ENCODE results near the gene RCSD1.

The RCSD1 gene

DNA sequence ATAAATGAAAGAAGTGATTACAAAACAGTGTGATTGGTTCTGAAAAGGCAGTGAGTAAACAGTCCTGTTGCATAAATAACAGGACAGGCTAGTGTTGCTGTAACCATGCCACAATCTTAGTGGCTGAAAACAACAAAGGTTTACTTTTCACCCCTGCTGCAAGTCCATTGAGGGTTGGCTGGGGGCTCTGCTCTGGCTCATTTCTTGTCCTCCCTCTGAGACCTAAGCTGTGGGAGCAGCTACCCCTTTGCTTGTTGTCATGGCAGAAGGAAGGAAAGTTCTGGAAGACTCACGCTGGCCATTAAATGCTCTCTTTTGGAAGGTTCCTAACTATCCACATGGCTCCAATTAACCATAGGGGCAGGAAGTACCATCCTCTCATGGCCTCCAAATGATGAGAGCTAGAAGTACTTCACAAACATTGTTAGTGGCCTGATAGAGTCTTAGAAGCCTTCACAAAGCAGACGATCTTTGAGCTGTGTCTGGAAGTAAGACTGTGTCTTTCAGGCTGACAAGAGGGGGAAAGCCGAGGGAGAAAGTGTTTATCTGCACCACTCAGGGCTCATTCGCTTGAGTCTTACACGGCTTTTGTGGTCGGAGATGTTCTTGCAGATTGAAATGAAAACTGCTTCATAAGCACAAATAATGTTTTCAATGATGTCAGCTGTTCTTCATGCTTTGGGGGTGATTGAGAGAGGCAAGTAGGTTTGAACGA, 11.9 kb downstream of the RCSD1 start:
- DNase-seq (ENCODE audit: low spot score), result no peak

DNA sequence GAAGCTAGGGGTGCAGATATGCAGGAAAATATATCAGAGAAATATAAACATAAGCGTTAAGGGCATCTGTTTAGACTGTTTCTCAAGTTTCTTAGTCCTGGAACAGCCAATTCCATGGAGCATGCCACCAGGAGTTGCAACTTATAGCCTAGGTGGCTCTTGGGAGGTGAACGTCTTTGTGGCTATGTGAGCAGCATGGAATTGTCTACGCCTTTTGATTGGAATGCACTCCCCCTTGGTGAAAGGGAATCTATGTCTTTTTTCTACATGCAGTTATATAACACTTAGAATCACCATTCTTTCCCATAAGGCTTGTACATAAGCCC, 12.4 kb downstream of the RCSD1 start:
- no peak for DNase-seq (ENCODE audit: low spot score)

DNA sequence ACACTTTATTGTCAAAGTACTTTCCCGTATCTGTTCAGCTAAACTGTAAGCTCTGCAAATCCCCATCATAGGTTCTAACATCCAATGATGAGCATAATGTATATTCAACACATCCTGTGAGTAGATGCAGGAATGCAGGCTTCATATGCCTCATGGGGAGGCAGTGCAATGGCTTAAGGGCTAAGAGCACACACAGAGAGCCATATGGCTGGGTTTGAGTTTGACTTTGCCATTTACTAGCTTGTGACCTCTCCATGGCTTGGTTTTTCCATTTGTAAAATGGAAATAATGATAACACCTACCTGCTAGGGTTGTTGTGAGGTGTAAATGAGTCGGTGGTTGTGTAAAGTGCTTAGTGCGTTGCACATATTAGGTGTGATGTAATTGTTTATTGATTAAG, 13.4 kb downstream of the RCSD1 start:
- DNase-seq (ENCODE audit: low spot score), result no peak

DNA sequence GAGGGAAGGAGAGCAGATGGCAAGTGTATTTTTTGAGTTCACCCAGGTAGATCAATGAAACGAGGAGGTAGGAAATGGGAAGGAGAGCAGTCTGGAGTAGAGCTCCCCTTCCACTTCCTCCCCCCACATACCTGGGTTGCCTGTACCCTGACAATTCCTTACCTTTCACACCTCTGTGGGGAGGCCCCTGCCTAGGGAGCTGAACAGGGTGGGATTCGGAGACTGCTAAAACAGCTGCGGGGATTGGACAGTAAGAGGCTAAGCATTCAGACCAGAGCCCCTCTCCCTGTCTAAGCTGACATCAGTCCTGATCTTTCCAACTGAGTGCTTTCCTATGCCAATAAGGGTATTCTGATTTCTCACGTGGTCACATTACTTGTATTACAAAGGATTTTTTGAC, 14.5 kb downstream of the RCSD1 start:
- DNase-seq (ENCODE audit: low spot score), result no peak

DNA sequence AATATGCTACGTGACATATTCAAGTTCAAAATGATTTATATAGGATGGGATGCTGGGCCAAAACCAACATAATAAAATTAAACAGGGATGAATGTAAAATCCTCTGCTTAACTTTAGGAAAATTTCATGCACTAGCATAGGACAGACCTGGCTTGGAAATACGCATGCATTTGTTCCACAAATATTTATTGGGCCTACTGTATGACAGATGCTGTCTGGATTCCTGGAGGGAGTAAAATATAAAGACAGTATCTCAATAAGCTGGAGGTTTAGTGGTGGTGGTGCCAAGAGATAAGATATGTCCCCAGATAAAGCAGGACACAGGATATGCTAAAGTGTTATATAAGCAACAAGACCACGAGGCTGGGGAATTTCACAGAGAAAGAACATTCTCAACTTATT, 15.1 kb downstream of the RCSD1 start:
- DNase-seq (ENCODE audit: low spot score), result no peak

DNA sequence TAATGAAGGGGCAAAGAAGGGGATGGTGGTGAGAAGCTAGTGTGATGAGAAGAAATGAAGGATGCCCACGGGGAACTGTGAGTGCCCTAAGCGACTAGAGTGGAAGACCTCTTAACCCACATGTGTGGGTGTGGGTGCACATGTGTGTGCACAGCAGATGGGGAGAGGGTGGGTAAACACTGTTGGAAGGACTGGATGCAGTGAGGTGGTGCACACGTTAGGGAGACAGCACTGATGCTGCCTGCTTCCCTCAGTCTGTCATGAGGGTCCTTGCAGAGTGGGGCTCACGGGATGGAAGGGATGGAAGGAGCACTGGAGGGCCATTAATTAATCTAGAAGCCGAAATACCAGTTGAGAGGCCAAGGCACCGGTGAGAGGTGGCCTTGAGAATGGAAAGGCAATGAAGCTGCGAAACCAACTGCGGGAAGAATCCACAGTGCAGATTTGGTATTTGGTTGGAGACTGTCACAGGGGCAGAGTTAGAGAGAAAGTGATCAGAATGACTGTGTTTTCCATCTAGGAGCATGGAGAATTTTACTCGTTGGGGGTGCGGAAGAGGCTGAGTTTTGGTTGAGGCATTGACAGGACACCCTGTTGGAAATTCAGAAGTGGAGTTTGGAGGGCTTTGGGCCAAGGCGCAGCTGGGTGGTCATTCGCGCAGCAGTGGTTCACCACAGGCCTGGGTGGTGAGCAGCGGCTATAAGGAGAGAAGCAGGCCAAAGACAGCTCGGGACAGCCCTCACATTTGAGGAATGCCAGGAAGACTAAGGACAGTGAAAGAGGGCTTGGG, 15.8 kb downstream of the RCSD1 start:
- no peak for DNase-seq (ENCODE audit: low spot score)

DNA sequence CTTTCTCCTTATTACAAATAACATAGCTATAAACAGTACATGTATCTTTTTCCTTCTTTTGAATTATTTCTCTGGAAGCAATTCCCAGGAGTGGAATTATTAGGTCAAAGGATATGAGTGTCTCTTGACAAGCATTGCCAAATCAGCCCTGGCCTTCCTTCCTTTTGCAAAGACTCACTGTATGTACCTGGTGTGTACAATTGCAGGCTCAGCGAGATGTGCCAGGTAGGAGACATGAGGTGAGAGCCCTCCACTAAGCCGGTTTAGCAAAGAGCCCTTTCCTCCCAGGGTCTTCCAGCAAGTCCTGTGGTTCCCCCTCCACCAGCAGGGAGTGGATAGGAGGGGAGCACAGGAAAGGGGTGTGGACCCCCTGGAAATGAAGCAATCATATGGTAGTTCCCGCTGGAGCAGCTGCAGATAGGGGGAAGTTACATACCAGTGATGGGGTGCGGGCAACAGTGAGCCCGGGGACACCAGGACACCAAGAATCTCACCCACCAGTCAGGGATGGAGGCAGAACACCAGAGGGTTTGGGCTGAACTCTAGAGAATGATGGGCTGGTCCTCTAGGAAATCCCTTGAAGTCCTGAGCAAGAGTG, 18.3 kb downstream of the RCSD1 start:
- DNase-seq (ENCODE audit: low spot score), result no peak

DNA sequence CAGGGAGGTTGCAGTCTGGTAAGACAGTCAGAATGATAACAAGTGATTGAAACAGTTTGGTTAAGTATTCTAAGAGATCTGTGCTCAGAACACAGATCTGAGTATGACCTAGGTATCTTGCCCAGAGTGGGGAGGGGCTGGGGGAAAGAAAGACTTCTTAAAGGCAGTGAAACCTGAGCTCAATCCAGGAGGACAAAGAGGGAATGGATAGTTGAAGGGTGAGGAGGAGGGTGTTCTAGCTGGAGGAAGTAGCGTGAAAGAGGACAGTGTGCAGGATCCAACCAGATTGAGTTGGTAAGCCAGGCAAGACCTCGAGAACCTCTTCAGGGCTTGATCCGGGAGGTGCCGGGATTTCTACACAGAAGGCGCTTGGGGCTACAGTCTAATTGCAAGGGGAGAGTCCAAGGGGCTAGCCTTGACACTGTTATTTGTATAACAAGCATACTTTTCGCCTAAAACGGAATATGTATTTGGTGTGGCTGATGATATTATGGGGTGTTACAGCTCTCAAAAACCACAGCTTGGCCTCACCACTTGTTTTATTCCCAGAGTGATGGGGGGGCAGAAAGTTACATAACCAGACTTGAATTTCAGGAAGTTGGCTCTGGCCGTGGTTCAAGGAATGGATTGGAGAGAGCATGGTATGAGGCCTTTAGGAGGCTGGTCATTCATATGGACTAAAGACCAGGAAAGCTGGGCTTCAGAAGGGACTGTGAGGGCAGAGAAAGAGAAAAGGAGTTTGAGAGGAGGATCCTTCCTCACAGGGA, 19.1 kb downstream of the RCSD1 start:
- no peak for DNase-seq (ENCODE audit: low spot score)

DNA sequence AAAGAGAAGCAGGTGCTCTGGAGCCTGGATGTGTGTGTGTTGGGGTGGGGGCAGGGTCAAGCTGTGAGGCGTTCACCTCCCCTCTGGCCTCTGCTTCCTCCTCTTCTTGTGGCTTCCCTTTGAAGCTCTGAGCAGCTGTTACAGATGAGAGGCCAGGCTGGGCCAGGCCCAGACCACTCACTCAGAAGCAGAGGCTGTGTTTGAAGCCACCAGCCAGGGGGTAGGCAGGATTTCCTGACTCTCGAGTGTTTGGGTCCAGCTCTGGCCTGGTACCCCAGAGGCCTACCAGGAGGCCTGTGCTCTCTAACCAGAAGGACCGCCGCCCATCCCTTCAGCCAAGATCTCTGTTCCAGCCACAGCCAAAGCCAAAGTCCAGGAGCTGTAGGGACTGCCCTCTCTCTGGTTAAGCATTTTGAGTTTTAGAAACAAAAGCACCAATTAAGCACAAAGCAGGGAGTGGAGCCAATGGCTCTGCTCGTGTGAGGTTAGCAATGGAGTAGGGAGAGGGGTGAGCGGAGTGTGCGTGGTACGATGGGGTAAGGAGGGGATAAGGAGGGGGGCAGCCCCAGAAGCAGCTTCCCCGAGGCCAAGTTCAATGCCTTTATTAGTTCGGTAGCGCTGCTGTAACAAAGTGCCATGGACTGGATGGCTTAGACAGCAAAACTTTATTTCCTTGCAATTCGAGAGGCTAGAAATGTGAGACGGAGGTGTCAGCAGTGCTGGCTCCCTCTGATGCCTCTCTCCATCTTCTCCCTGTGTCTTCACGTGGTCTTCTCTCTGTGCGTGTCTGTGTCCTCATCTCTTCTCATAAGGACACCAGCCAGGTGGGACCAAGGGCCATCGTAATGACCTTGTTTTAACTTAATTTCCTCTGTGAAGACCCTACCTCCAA, 20.5 kb downstream of the RCSD1 start:
- DNase-seq (ENCODE audit: low spot score), result no peak

DNA sequence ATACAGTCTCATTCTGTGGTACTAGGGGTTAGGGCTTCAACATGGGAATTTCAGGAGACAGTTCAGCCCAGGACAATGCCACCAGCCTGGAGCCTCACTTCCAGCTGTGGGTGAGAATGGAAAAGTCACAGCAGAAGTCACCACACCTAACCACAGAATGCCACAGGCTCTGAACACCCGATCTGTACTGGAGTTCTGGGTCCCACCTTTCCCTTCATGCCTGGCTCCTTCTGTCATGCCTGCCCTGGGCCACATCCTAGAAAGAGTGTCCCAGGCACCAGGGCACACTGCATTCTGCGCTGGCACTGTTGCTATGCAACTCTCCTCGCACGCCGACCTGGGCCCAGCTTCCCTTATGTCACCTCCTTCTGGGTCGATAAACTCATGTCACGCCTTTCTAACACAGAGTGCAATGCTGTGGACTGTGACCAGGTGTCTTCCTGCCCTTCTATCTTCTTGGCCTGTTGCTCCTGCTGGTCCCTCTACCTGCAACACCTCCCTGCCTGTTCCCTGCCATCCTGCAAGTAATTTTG, 21.2 kb downstream of the RCSD1 start:
- DNase-seq (ENCODE audit: low spot score), result no peak

DNA sequence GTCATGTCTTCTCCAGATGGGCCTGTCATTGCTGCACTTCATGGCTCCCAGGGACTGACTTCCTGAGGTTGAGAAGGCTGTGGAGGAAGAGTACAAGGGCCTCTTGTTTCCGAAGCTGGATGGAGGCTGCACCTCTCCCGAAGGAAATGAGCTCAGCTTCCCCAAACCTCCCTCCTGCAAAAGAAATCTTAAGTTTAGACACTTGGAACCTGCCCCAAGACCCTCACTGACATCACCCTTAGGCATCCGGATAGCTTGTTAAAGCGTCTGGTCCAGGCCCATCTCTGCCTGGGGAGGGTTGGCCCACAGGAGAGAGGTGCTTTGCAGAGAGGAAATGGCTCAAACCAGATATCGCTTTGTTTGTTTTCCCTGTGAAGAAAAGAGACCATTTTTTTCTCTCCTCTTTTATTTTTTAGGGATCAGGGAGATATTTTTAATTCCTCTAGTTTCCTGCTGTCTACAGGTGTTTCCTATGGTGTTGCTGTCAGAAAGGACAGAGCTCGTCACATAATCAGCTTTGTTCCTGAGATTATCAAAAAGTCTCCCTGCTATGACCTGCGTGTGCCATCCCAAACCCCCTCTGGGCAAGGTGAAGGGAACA, 25.0 kb downstream of the RCSD1 start:
- no peak for DNase-seq (ENCODE audit: low spot score)

DNA sequence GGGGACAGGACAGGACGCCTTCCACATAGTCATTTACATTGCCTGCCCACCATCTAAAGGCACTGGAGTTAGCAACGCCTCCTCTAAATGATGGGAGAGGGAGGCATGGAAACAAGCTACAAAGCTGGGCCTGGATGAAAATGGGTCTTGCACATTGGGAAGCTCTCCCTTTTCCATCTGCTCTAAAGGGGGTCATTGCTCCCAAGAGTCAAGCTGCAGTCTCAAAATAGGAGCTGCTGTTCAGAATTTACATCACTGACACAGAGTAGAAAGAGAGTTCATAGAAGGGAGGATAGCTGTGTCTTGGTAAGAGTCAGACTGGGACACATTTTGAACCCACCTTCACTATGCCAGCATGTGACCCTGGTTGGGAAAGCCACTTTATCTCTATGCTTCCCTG, 26.6 kb downstream of the RCSD1 start:
- DNase-seq (ENCODE audit: low spot score), result no peak

DNA sequence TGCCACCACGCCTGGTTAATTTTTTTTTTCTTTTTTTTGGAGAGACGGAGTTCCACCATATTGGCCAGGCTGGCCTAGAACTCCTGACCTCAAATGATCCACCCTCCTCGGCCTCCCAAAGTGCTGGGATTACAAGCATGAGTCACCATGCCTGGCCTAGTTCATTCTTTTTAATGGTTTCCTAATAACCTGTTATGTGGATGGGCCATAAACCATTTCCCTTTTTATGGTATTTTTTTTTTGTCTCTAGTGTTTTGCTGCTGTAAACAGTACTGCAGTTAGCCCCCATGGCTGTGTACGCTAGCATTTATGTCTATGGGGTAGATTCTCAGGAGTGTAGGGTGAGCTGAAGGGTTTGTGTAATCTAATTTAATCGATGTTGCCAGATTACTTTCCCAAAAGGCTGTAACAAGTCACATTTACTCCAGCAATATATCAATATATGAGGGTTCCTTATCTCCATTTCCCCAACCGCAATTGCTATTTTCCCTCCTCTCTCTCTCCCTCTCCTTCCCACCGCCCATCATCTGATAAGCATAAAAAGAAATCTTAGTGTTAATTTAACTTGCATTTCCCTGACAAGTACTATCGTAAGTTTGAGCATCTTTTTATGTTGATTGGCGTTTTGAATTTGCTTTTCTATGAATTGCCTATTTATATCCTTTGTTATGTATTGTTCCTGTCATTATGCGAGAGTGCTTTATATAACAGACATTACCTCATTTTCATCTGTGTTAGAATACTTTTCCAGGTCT, 28.7 kb downstream of the RCSD1 start:
- DNase-seq (ENCODE audit: low spot score), result no peak

DNA sequence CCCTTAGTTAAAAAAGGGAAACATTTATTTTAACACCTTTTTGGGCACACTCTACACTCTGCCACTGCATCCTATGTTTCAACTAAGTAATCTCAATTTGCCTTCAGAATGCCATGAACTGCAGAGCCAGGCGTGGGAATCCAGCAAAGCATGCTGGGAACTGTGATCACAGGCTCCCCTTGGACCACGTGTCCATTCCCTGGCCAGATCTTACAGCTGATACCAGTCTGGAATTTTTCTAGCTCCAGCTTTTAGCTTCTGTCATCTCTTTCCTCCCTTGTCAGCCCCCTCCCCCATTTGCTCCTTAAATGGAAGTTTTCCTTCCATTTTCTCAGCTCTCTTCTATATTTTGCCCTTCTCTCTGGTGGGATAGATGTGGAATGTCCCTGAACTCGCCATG, 29.4 kb downstream of the RCSD1 start:
- DNase-seq (ENCODE audit: low spot score), result no peak

DNA sequence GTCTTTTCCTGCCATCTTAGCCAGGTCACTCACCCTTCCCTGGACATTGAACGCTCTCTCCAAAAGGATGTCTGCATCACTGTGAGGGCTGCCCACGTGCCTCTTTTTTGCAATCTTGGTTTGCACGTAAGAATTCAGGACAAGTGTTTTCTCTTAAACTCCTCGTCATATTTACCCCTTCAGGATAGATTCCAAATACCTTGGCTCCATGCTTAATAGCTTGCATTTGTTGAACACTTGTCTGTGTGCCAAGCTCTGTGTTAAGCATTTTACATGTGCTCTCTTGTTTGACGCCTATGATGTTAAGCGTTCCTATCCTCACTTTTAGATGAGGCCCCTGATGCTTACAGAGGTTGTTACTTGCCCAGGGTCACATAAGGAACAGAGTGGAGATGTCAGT, 29.8 kb downstream of the RCSD1 start:
- no peak for DNase-seq (ENCODE audit: low spot score)

DNA sequence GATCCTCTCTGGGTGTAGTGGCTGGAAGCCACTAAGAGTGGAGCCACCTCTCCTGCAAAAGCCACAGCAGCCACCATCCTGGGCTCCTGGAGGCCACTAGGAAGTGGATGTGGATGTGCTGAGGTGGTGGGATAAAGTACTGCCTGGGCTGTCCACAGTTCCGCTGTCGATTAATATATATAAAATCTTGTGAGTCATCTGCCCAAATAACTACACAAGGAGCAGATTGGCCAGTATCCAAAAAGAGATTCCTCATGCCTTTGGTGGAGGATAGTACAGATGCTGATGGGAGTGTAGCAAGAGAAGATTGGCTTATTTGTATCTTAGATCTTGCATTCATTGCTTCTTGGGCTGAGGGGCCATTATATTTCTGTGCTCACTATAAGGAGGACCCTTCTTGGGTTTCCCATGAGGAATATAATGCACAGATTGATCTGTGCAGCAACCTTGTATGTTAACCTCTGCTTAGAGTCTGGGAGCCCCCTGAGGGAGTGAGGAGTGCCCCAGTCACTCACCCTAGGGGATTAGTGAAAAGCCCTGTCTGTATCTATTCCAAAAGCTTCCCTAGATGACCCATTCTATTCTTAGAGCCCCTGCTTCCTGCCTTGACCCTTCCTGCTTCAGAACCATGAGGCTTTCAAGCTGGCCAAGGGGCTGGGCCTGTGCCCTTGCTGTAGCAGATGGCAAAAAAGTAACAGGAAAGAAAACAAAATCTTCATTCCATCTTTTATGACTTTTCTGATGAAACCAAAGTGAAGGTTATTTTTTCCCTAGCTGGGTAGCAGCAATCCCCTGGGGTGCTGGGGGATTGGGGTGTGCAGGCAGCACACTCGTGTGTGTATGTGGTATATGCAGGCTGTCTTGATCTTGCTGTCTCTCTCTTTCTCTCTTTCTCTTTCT, 31.7 kb downstream of the RCSD1 start:
- DNase-seq (ENCODE audit: low spot score), result no peak

DNA sequence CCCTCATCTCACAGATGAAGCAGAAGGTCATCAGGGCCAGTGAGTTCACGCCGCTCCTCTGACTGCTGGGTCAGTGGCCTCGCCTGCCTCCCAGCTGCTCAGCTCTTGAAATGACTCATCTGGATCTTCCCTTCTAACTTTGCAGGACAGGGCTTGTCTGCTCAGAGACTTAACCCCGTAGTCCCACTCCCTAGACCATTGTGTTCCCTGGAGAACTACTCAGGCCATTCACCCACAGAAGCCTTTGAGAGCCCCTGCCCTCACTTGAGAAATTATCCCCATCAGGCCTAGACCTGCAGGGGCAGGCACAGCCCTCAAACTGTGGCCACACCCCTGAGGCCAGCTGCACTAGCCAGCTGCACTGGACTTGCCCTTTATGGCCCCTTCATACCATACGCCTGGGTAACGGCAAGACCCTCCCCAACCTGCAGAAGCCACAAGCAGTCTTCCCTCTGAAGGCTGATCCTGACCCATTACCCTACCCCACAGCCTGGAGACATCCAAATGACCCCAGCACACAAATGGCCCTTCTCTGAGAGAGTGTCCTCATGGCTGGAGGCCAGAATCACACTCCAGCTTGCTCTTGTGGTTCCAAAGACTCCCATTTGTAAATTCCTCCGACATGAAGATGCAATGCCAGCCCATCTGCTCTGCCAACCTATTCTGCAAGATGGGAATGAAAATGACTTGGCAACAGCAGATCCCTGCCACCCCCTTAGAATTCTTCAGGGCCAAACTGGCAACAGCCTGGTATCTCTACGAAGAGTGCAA, 33.2 kb downstream of the RCSD1 start:
- no peak for DNase-seq (ENCODE audit: low spot score)

DNA sequence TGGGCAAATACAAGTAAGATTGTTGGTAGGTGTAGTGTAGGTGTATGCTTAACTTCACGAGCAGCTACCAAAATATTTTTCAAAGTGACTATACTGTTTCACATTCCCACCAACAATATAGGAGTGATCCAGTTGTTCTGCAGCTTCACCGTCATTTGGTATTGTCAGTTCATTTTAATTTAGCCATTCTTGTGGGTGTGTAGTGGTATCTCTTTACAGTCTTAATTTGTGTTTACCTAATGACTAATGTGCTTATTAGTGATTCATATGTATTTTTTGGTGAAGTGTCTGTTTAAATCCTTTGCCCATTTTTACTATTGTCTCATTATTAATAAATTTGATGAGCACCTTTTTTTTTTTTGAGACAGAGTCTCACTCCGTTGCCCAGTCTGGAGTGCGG, 35.4 kb downstream of the RCSD1 start:
- no peak for DNase-seq (ENCODE audit: low spot score)
